ENCODE measurements around the gene UBR2. TPM values are rescaled to one million over a fixed set of nuclear protein-coding genes. Genes with fewer than 3 reads are reported as not detected.

UBR2 gene
- total RNA-seq (2014; rRNA removed; shearing (Covaris generic)), result 20.6 and 22.6 TPM in 2 replicates

- peak; percentile 99 for DNase-seq (ENCODE audit: low read depth)
Observed at GRCh38 chr6:42563697-42564505, at the start of gene UBR2. Gene UBR2, plus strand, starts transcription at chr6:42564029. Its CDS starts 291 bp downstream, at chr6:42564320.

- no peak for DNase-seq (ENCODE audit: low read depth)
Observed at GRCh38 chr6:42514745-42515144, 49.1 kb upstream of the UBR2 start.

- no peak for DNase-seq (ENCODE audit: low read depth)
Observed at GRCh38 chr6:42519779-42520178, 44.0 kb upstream of the UBR2 start.

- peak; percentile 85 for DNase-seq (ENCODE audit: low read depth)
Observed at GRCh38 chr6:42520786-42521607, 42.8 kb upstream of the UBR2 start.

GRCh38 chr6:42522036-42522435 is 41.8 kb upstream of the UBR2 start:
- DNase-seq (ENCODE audit: low read depth), result no peak

- DNase-seq (ENCODE audit: low read depth), result peak; percentile 72
Observed at GRCh38 chr6:42522942-42523814, 40.7 kb upstream of the UBR2 start.

- DNase-seq (ENCODE audit: low read depth), result no peak
Observed at GRCh38 chr6:42525206-42525605, 38.6 kb upstream of the UBR2 start.

- DNase-seq (ENCODE audit: low read depth), result no peak
Observed at GRCh38 chr6:42526616-42527015, 37.2 kb upstream of the UBR2 start.

GRCh38 chr6:42527204-42527603 is 36.6 kb upstream of the UBR2 start:
- no peak for DNase-seq (ENCODE audit: low read depth)

GRCh38 chr6:42530296-42530695 is 33.5 kb upstream of the UBR2 start:
- DNase-seq (ENCODE audit: low read depth), result no peak

- DNase-seq (ENCODE audit: low read depth), result no peak
Observed at GRCh38 chr6:42530751-42531150, 33.1 kb upstream of the UBR2 start.

- DNase-seq (ENCODE audit: low read depth), result peak; percentile 77
Observed at GRCh38 chr6:42532038-42532669, 31.7 kb upstream of the UBR2 start.

- no peak for DNase-seq (ENCODE audit: low read depth)
Observed at GRCh38 chr6:42533794-42534193, 30.0 kb upstream of the UBR2 start.

- no peak for DNase-seq (ENCODE audit: low read depth)
Observed at GRCh38 chr6:42537536-42537935, 26.3 kb upstream of the UBR2 start.

GRCh38 chr6:42539135-42539534 is 24.7 kb upstream of the UBR2 start:
- no peak for DNase-seq (ENCODE audit: low read depth)

- DNase-seq (ENCODE audit: low read depth), result no peak
Observed at GRCh38 chr6:42545226-42545773, 18.5 kb upstream of the UBR2 start.

GRCh38 chr6:42547407-42548329 is 16.2 kb upstream of the UBR2 start:
- peak; percentile 80 for DNase-seq (ENCODE audit: low read depth)

GRCh38 chr6:42550277-42550676 is 13.6 kb upstream of the UBR2 start:
- DNase-seq (ENCODE audit: low read depth), result no peak

GRCh38 chr6:42551217-42551616 is 12.6 kb upstream of the UBR2 start:
- DNase-seq (ENCODE audit: low read depth), result peak; percentile 6

- DNase-seq (ENCODE audit: low read depth), result no peak
Observed at GRCh38 chr6:42552380-42552779, 11.4 kb upstream of the UBR2 start.
